K562 (cell line): ENCODE measurements around the gene GABRB2. TPM values are rescaled to one million over a fixed set of nuclear protein-coding genes. Genes with fewer than 3 reads are reported as not detected.

Source experiments
- ATAC-seq: fragments of 200-7000 bp; cut with Tn5 transposase; 3 replicates; pipeline ENCODE4 v1.9.1; 2020; ENCODE audit warnings: moderate library complexity
- BruUV-seq: library from RNA; stranded (reverse); fragments of 400-500 nt; replicated peaks from 2 replicates; lab custom pipeline; 2021; lab: Mats Ljungman, UMichigan
- CTCF ChIA-PET: fragments of 300-600 bp; formaldehyde crosslinking; extraction: SDS; loops from one replicate; lab custom pipeline; 2021; ENCODE audit warnings: low intra/inter-chr PET ratio; lab: Yijun Ruan, JAX
- POLR2A ChIA-PET: fragments of 300-600, 350-650 bp; sonication (Branson Sonifier 250); formaldehyde crosslinking; extraction: SDS; loops from one replicate; lab custom pipeline; 2021; ENCODE audit warnings: antibody characterized with exemption, inconsistent platforms; lab: Yijun Ruan, JAX
- DNase-seq, 4 experiments: peaks; one replicate each; pipeline versions ENCODE4 v3.0.0 to v3.0.0-alpha.2; 2011 to 2018; ENCODE audit warnings: low spot score in 3 of 4, mixed read lengths in 3 of 4; ENCODE audit errors: extremely low read depth in 1 of 4
- FAIRE-seq: peaks from 2 replicates; lab custom pipeline; 2011; peaks lifted over from hg19 to GRCh38; lab: Jason Lieb, UNC
- H2AFZ ChIP-seq: 2 replicates; pipeline ENCODE4 v1.6.0; 2011; ENCODE audit warnings: low read depth, low read length, control low read depth, inconsistent platforms
- H3K27ac ChIP-seq: fragments of 200-600 bp; 3 replicates; pipeline ENCODE4 v1.8.0; 2011; ENCODE audit warnings: low read depth, mild to moderate bottlenecking, control low read depth, inconsistent platforms, low read length, moderate library complexity, mixed read lengths; ENCODE audit errors: extremely low read depth
- H3K27me3 ChIP-seq, 2 experiments: fragments of 300-600 bp in 1 of 2; 2 replicates in 1 of 2; 3 replicates in 1 of 2; pipeline versions ENCODE4 v1.6.0 to v1.8.0; 2011; ENCODE audit warnings: inconsistent platforms in 2 of 2, low read length in 2 of 2, mild to moderate bottlenecking in 1 of 2, mixed read lengths in 1 of 2, moderate library complexity in 1 of 2; ENCODE audit not compliant: control insufficient read depth in 2 of 2, insufficient read depth in 2 of 2
- H3K36me3 ChIP-seq: fragments of 300-600 bp; 3 replicates; pipeline ENCODE4 v1.8.0; 2011; ENCODE audit warnings: mild to moderate bottlenecking, low read length, inconsistent platforms; ENCODE audit not compliant: control insufficient read depth, insufficient read depth
- H3K4me1 ChIP-seq, 2 experiments: fragments of 200-600 bp in 1 of 2; replicated peaks in 1 of 2; 2 replicates in 1 of 2; 3 replicates in 1 of 2; pipeline versions ENCODE4 v1.5.1 to v1.8.0; 2011; ENCODE audit warnings: inconsistent platforms in 2 of 2, low read length in 2 of 2, mild to moderate bottlenecking in 1 of 2, mixed read lengths in 1 of 2, moderate library complexity in 1 of 2; ENCODE audit not compliant: control insufficient read depth in 2 of 2, insufficient read depth in 2 of 2
- H3K4me2 ChIP-seq: 2 replicates; pipeline ENCODE4 v1.6.1; 2011; ENCODE audit warnings: low read length, control low read depth, inconsistent platforms, mixed read lengths; ENCODE audit not compliant: insufficient read depth
- H3K4me3 ChIP-seq: fragments of 200-600 bp; sonication (generic), shearing (Covaris generic); 2 replicates; pipeline ENCODE4 v1.5.1; 2016; ENCODE audit warnings: control low read depth, inconsistent platforms
- H3K79me2 ChIP-seq: fragments of 200-600 bp; 3 replicates; pipeline ENCODE4 v1.8.0; 2011; ENCODE audit warnings: low read length, inconsistent platforms; ENCODE audit not compliant: control insufficient read depth, insufficient read depth
- H3K9ac ChIP-seq, 2 experiments: 2 replicates each; pipeline versions ENCODE4 v1.6.0 to v1.6.1; 2011; ENCODE audit warnings: low read depth in 2 of 2, low read length in 2 of 2, control low read depth in 1 of 2, inconsistent platforms in 1 of 2, mild to moderate bottlenecking in 1 of 2, mixed read lengths in 1 of 2; ENCODE audit not compliant: insufficient read depth in 1 of 2
- H3K9me1 ChIP-seq: one replicate; pipeline ENCODE4 v1.6.0; 2011; ENCODE audit warnings: inconsistent platforms, mild to moderate bottlenecking, low read length, moderate library complexity; ENCODE audit not compliant: control insufficient read depth, insufficient read depth
- H3K9me3 ChIP-seq: replicated peaks from 2 replicates; pipeline ENCODE4 v1.5.1; 2011; ENCODE audit warnings: low read depth, low read length, inconsistent platforms; ENCODE audit not compliant: control insufficient read depth, insufficient read depth
- H4K20me1 ChIP-seq: replicated peaks from 2 replicates; pipeline ENCODE4 v1.6.1; 2011; ENCODE audit warnings: low read length, inconsistent platforms, mixed read lengths; ENCODE audit not compliant: control insufficient read depth, insufficient read depth
- RBFOX2 ChIP-seq: fragments of 200-400 bp; formaldehyde crosslinking; IDR thresholded peaks from 2 replicates; pipeline ENCODE4 v1.6.1; 2017; ENCODE audit warnings: low read depth, mild to moderate bottlenecking, low read length, moderate library complexity
- RBM14 ChIP-seq: fragments of 200-400 bp; formaldehyde crosslinking; IDR thresholded peaks from 2 replicates; pipeline ENCODE4 v1.6.1; 2018; ENCODE audit warnings: low read depth, mild to moderate bottlenecking, low read length, moderate library complexity, borderline replicate concordance; ENCODE audit not compliant: insufficient read depth
- SLC30A9 ChIP-seq: fragments of 250-450 bp; sonication (Bioruptor Pico); IDR thresholded peaks from 2 replicates; pipeline ENCODE4 v1.8.0; 2022; ENCODE audit warnings: mild to moderate bottlenecking, moderate library complexity
- ZFPM2 ChIP-seq: fragments of 250-450 bp; sonication (Bioruptor Pico); IDR thresholded peaks from 2 replicates; pipeline ENCODE4 v1.5.1; 2022; ENCODE audit warnings: mild to moderate bottlenecking
- ZNF764 ChIP-seq: fragments of 250-450 bp; sonication (Bioruptor Pico); IDR thresholded peaks from 2 replicates; pipeline ENCODE4 v1.4.0; 2020; ENCODE audit warnings: low read depth, mild to moderate bottlenecking, moderate library complexity
- WGBS: fragments of 100-300 bp; shearing (Covaris generic); methylation state at CpG from one replicate; pipeline ENCODE4 v1.1.6; 2016; ENCODE audit warnings: low coverage, mixed read lengths; ENCODE audit not compliant: insufficient coverage; ENCODE audit errors: missing lambda C conversion rate; 5-methylcytosine and 5-hydroxymethylcytosine counted together
- in situ Hi-C: fragments of 300-500 bp; cut with MboI; formaldehyde crosslinking; loops from 4 replicates; pipeline ENCODE4 v1.15.0; 2018; ENCODE audit warnings: inconsistent platforms, mixed read lengths
- intact Hi-C: fragments of 100-400 bp; cut with micrococcal nuclease; formaldehyde crosslinking; loops from 2 replicates; pipeline ENCODE4 v1.14.2; 2022
- polyA plus RNA-seq, 8 experiments: library from polyadenylated mRNA; depleted of rRNA in 4 of 8; stranded (reverse) in 5 of 8; unstranded in 3 of 8; fragments of >200 nt; fragmentation: Nextera tagmentation in 2 of 8; fragmentation: Illumina TruSeq in 1 of 8; extraction: Ambion mirVana in 2 of 8; extraction: Trizol in 1 of 8; gene quantifications; 2 replicates each; pipeline versions ENCODE4 v1.2.1 to v1.2.3, GENCODE V29; 2011 to 2014; ENCODE audit warnings: inconsistent platforms in 1 of 8, missing spikeins in 1 of 8
- total RNA-seq, 7 experiments: library from RNA; depleted of rRNA in 6 of 7; stranded (reverse); fragments of >200 nt in 6 of 7; fragmentation: Illumina TruSeq in 2 of 7; extraction: Trizol in 2 of 7; gene quantifications; 2 replicates each; pipeline versions ENCODE4 v1.2.1 to v1.2.3, GENCODE V29; 2011 to 2021; ENCODE audit warnings: low replicate concordance in 1 of 7
- TF ChIP-seq, protein P1 (sequence below): fragments of 200-400 bp; formaldehyde crosslinking; IDR thresholded peaks from 2 replicates; pipeline ENCODE4 v1.6.1; 2017; ENCODE audit warnings: mild to moderate bottlenecking, low read depth, low read length, moderate library complexity
- TF ChIP-seq, protein P2 (sequence below), 3 experiments: fragments of 200-800 bp in 1 of 3; fragments of 250-450 bp in 1 of 3; fragments of 450-650 bp in 1 of 3; sonication (Bioruptor Pico) in 1 of 3; sonication (Bioruptor generic) in 1 of 3; formaldehyde crosslinking in 1 of 3; IDR thresholded peaks; 2 replicates each; pipeline versions ENCODE4 v1.6.1 to v1.8.0; 2016 to 2022; ENCODE audit warnings: mild to moderate bottlenecking in 2 of 3, missing genetic modification characterization in 2 of 3, missing compliant biosample characterization in 1 of 3, moderate library complexity in 1 of 3

Gene GABRB2
- total and polyA plus RNA-seq, 9 of the 15 experiments (the other 6 are each of a cell fraction or from before 2014, with no cell fraction given) = not detected

DNA sequence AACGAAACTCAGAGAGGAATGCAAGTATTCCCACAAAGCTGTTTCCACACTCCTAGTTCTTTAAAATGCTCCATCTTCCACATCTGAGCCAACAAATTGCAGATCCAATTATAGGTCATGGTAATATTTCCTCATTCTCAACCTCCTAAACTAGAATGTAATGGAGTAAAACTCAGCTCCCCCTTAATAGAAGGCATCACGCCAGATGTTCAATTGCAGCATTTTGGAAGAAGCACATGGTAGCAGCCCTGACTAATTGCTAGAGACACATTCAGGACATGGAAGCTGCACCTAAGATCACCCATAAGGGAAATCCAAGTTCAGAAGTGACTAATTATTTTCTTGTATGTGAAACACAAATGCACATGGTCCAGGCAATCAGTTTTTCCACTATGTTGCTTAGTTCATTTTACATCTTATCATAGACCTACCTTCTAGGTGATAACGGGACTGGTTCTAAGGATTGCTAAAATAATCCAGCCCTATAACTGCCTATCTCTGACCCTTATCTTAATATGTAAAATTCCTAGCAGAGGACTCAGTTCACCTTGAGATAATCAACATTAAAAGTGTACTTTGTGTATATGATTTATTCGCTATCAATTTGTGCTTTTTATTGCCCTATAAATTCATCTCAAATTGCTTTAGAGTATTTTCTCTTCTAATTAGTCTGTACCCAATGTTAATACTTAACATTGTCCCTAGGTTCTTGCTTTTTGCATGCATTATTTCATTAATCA, 75.1 kb downstream of the GABRB2 start:
- no peaks in the 10 kb centered on the region for H3K79me2 ChIP-seq
- intact Hi-C loops = no loop called here
- H3K27me3 ChIP-seq = no peaks in the 10 kb centered on the region
- H3K9ac ChIP-seq = no peak overlapping the region
- H4K20me1 ChIP-seq = no peaks in the 10 kb centered on the region
- no peak for ATAC-seq
- DNase-seq = no peak
- CTCF ChIA-PET = no interaction called here
- POLR2A ChIA-PET = no interaction called here
- H2AFZ ChIP-seq = no peak overlapping the region
- in situ Hi-C loops = no loop called here
- H3K9me3 ChIP-seq = no peaks in the 10 kb centered on the region; the same call in 1 of the 2 replicates
- FAIRE-seq = no peak
- H3K27ac ChIP-seq = no peak overlapping the region
- H3K4me2 ChIP-seq = no peak overlapping the region
- 5% methylated on average over 4 of the region's 4 CpGs for WGBS
- no peaks in the 10 kb centered on the region for H3K36me3 ChIP-seq
- H3K4me1 ChIP-seq = no peaks in the 10 kb centered on the region
- no TSS peak for BruUV-seq
- TF ChIP-seq, protein P1, sequence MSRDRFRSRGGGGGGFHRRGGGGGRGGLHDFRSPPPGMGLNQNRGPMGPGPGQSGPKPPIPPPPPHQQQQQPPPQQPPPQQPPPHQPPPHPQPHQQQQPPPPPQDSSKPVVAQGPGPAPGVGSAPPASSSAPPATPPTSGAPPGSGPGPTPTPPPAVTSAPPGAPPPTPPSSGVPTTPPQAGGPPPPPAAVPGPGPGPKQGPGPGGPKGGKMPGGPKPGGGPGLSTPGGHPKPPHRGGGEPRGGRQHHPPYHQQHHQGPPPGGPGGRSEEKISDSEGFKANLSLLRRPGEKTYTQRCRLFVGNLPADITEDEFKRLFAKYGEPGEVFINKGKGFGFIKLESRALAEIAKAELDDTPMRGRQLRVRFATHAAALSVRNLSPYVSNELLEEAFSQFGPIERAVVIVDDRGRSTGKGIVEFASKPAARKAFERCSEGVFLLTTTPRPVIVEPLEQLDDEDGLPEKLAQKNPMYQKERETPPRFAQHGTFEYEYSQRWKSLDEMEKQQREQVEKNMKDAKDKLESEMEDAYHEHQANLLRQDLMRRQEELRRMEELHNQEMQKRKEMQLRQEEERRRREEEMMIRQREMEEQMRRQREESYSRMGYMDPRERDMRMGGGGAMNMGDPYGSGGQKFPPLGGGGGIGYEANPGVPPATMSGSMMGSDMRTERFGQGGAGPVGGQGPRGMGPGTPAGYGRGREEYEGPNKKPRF = no peak
- no peak for TF ChIP-seq SLC30A9 (CRISPR knock-in tag)
- no peak for TF ChIP-seq RBM14
- no peak for TF ChIP-seq ZNF764 (CRISPR knock-in tag)
- TF ChIP-seq, protein P2, sequence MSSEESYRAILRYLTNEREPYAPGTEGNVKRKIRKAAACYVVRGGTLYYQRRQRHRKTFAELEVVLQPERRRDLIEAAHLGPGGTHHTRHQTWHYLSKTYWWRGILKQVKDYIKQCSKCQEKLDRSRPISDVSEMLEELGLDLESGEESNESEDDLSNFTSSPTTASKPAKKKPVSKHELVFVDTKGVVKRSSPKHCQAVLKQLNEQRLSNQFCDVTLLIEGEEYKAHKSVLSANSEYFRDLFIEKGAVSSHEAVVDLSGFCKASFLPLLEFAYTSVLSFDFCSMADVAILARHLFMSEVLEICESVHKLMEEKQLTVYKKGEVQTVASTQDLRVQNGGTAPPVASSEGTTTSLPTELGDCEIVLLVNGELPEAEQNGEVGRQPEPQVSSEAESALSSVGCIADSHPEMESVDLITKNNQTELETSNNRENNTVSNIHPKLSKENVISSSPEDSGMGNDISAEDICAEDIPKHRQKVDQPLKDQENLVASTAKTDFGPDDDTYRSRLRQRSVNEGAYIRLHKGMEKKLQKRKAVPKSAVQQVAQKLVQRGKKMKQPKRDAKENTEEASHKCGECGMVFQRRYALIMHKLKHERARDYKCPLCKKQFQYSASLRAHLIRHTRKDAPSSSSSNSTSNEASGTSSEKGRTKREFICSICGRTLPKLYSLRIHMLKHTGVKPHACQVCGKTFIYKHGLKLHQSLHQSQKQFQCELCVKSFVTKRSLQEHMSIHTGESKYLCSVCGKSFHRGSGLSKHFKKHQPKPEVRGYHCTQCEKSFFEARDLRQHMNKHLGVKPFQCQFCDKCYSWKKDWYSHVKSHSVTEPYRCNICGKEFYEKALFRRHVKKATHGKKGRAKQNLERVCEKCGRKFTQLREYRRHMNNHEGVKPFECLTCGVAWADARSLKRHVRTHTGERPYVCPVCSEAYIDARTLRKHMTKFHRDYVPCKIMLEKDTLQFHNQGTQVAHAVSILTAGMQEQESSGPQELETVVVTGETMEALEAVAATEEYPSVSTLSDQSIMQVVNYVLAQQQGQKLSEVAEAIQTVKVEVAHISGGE (CRISPR knock-in tag; IDR thresholded peaks at IDR 0.05) = no peak
- TF ChIP-seq RBFOX2 = no peak
- no peak for TF ChIP-seq ZFPM2 (CRISPR knock-in tag)
- TF ChIP-seq, all 486 proteins: peak for 0
- Histone ChIP-seq H3K4me3 (no peak overlapping the region), H3K9me1 (no peaks in the 10 kb centered on the region)
